IMR-90 (cell line): ENCODE measurements around the gene TNFRSF25. TPM values are rescaled to one million over a fixed set of nuclear protein-coding genes. Genes with fewer than 3 reads are reported as not detected.

Source experiments
- ATAC-seq: fragments of 200-7000 bp; cut with Tn5 transposase; 2 replicates; pipeline ENCODE4 v1.9.1; 2020; ENCODE audit warnings: low read depth, mild to moderate bottlenecking, moderate library complexity
- BruUV-seq: library from RNA; stranded (reverse); fragments of 400-500 nt; replicated peaks from 2 replicates; lab custom pipeline; 2021; lab: Mats Ljungman, UMichigan
- CTCF ChIA-PET: fragments of 300-600 bp; formaldehyde crosslinking; extraction: SDS; loops from one replicate; lab custom pipeline; 2021; ENCODE audit warnings: antibody characterized with exemption; lab: Yijun Ruan, JAX
- POLR2A ChIA-PET: fragments of 300-600 bp; sonication (Branson Sonifier 250); formaldehyde crosslinking; loops from one replicate; lab custom pipeline; 2022; ENCODE audit warnings: antibody characterized with exemption; ENCODE audit not compliant: unreplicated experiment; lab: Charles Lee
- DNase-seq: peaks from one replicate; pipeline ENCODE4 v3.0.0; 2013
- H2AFZ ChIP-seq: replicated peaks from 2 replicates; pipeline ENCODE3; 2013; ENCODE audit warnings: low read length, mild to moderate bottlenecking; ENCODE audit not compliant: poor library complexity
- H2AK5ac ChIP-seq: 2 replicates; pipeline ENCODE4 v1.6.1; 2013; ENCODE audit warnings: low read depth, low read length, inconsistent platforms
- H2AK9ac ChIP-seq: replicated peaks from 2 replicates; pipeline ENCODE3; 2013; ENCODE audit warnings: mild to moderate bottlenecking, low read depth, low read length, moderate library complexity; ENCODE audit not compliant: poor library complexity
- H2BK120ac ChIP-seq: 2 replicates; pipeline ENCODE4 v1.6.1; 2013; ENCODE audit warnings: low read depth, low read length, inconsistent platforms
- H2BK15ac ChIP-seq: 3 replicates; pipeline ENCODE4 v1.6.1; 2013; ENCODE audit warnings: low read depth, low read length, inconsistent platforms
- H2BK20ac ChIP-seq: 2 replicates; pipeline ENCODE4 v1.6.1; 2013; ENCODE audit warnings: low read depth, mild to moderate bottlenecking, inconsistent platforms, low read length, moderate library complexity
- H2BK5ac ChIP-seq: 2 replicates; pipeline ENCODE4 v1.6.1; 2013; ENCODE audit warnings: mild to moderate bottlenecking, low read depth, low read length, inconsistent platforms; ENCODE audit not compliant: poor library complexity, severe bottlenecking
- H3K14ac ChIP-seq: replicated peaks from 2 replicates; pipeline ENCODE4 v1.6.1; 2013; ENCODE audit warnings: low read depth, low read length, inconsistent platforms
- H3K18ac ChIP-seq: 2 replicates; pipeline ENCODE4 v1.6.1; 2013; ENCODE audit warnings: low read depth, low read length, control low read depth
- H3K23ac ChIP-seq: 2 replicates; pipeline ENCODE4 v1.6.1; 2013; ENCODE audit warnings: low read depth, low read length, inconsistent platforms
- H3K27ac ChIP-seq: 2 replicates; pipeline ENCODE4 v1.5.1; 2013; ENCODE audit warnings: mild to moderate bottlenecking, control low read depth, low read length; ENCODE audit not compliant: insufficient read depth
- H3K27me3 ChIP-seq: 2 replicates; pipeline ENCODE4 v1.6.1; 2013; ENCODE audit warnings: low read length; ENCODE audit not compliant: control insufficient read depth, insufficient read depth
- H3K36me3 ChIP-seq: 2 replicates; pipeline ENCODE4 v1.6.1; 2013; ENCODE audit warnings: low read length, mixed read lengths; ENCODE audit not compliant: control insufficient read depth, insufficient read depth
- H3K4ac ChIP-seq: 2 replicates; pipeline ENCODE4 v1.6.1; 2013; ENCODE audit warnings: low read depth, low read length, inconsistent platforms
- H3K4me1 ChIP-seq: 2 replicates; pipeline ENCODE4 v1.6.1; 2013; ENCODE audit warnings: low read length, mixed read lengths; ENCODE audit not compliant: control insufficient read depth, insufficient read depth
- H3K4me2 ChIP-seq: 2 replicates; pipeline ENCODE4 v1.6.1; 2013; ENCODE audit warnings: low read depth, mild to moderate bottlenecking, control low read depth, low read length, moderate library complexity
- H3K4me3 ChIP-seq: 2 replicates; pipeline ENCODE4 v1.5.1; 2013; ENCODE audit warnings: low read depth, mild to moderate bottlenecking, control low read depth, low read length, moderate library complexity; ENCODE audit not compliant: insufficient read depth
- H3K56ac ChIP-seq: 2 replicates; pipeline ENCODE4 v1.6.1; 2013; ENCODE audit warnings: low read length, inconsistent platforms; ENCODE audit not compliant: insufficient read depth; ENCODE audit errors: extremely low read depth
- H3K79me1 ChIP-seq, 2 experiments: 2 replicates each; pipeline ENCODE4 v1.6.1; 2013; ENCODE audit warnings: low read length in 2 of 2, inconsistent platforms in 1 of 2, low read depth in 1 of 2
- H3K9ac ChIP-seq: 2 replicates; pipeline ENCODE4 v1.6.1; 2013; ENCODE audit warnings: low read depth, low read length, control low read depth
- H3K9me1 ChIP-seq: 2 replicates; pipeline ENCODE4 v1.6.1; 2013; ENCODE audit warnings: low read length, inconsistent platforms; ENCODE audit not compliant: insufficient read depth
- H3K9me3 ChIP-seq: 2 replicates; pipeline ENCODE4 v1.6.1; 2013; ENCODE audit warnings: low read length; ENCODE audit not compliant: control insufficient read depth, insufficient read depth
- H4K20me1 ChIP-seq: 2 replicates; pipeline ENCODE4 v1.6.1; 2013; ENCODE audit warnings: low read length, inconsistent platforms; ENCODE audit not compliant: insufficient read depth
- H4K5ac ChIP-seq: 2 replicates; pipeline ENCODE4 v1.6.1; 2013; ENCODE audit warnings: mild to moderate bottlenecking, low read depth, low read length, control low read depth
- H4K8ac ChIP-seq, 2 experiments: 2 replicates each; pipeline ENCODE4 v1.6.1; 2013; ENCODE audit warnings: low read depth in 2 of 2, low read length in 2 of 2, control low read depth in 1 of 2, inconsistent platforms in 1 of 2
- H4K91ac ChIP-seq: 2 replicates; pipeline ENCODE4 v1.6.1; 2013; ENCODE audit warnings: low read depth, low read length, inconsistent platforms; ENCODE audit not compliant: insufficient read depth
- BHLHE40 ChIP-seq: fragments of 150-350 bp; IDR thresholded peaks from 2 replicates; pipeline ENCODE4 v1.6.1; 2016; ENCODE audit warnings: mild to moderate bottlenecking, low read depth, low read length
- CEBPB ChIP-seq: IDR thresholded peaks from 2 replicates; pipeline ENCODE4 v1.6.1; 2012; ENCODE audit warnings: low read depth, low read length, improper control_type of control experiment
- CHD1 ChIP-seq: IDR thresholded peaks from 2 replicates; pipeline ENCODE4 v1.6.1; 2012; ENCODE audit warnings: low read depth, low read length, improper control_type of control experiment
- CTCF ChIP-seq: conservative IDR thresholded peaks from 2 replicates; pipeline ENCODE4 v1.5.1; 2012; ENCODE audit warnings: mild to moderate bottlenecking, low read depth, low read length, improper control_type of control experiment
- ELK1 ChIP-seq: fragments of 150-350 bp; IDR thresholded peaks from 2 replicates; pipeline ENCODE4 v1.6.1; 2016; ENCODE audit warnings: low read depth, mild to moderate bottlenecking, low read length, moderate library complexity, borderline replicate concordance
- FOS ChIP-seq: fragments of 150-350 bp; IDR thresholded peaks from 2 replicates; pipeline ENCODE4 v1.6.1; 2016; ENCODE audit warnings: low read depth, low read length
- MAFK ChIP-seq: IDR thresholded peaks from 2 replicates; pipeline ENCODE4 v1.6.1; 2012; ENCODE audit warnings: low read depth, low read length, improper control_type of control experiment
- MAZ ChIP-seq: IDR thresholded peaks from 2 replicates; pipeline ENCODE4 v1.6.1; 2012; ENCODE audit warnings: low read depth, mild to moderate bottlenecking, low read length, improper control_type of control experiment, moderate library complexity, borderline replicate concordance
- MXI1 ChIP-seq: IDR thresholded peaks from 2 replicates; pipeline ENCODE4 v1.6.1; 2012; ENCODE audit warnings: low read depth, mild to moderate bottlenecking, low read length, moderate library complexity, borderline replicate concordance
- NFE2L2 ChIP-seq: fragments of 150-350 bp; IDR thresholded peaks from 2 replicates; pipeline ENCODE4 v1.6.1; 2016; ENCODE audit warnings: low read depth, mild to moderate bottlenecking, low read length
- POLR2A ChIP-seq: IDR thresholded peaks from 2 replicates; pipeline ENCODE4 v1.6.1; 2012; ENCODE audit warnings: mild to moderate bottlenecking, low read depth, low read length
- RAD21 ChIP-seq: IDR thresholded peaks from 2 replicates; pipeline ENCODE4 v1.6.1; 2012; ENCODE audit warnings: low read length, improper control_type of control experiment
- RCOR1 ChIP-seq: IDR thresholded peaks from 2 replicates; pipeline ENCODE4 v1.6.1; 2012; ENCODE audit warnings: mild to moderate bottlenecking, low read length, improper control_type of control experiment; ENCODE audit not compliant: insufficient replicate concordance
- RFX5 ChIP-seq: IDR thresholded peaks from 2 replicates; pipeline ENCODE4 v1.8.0; 2012; ENCODE audit warnings: low read depth, mild to moderate bottlenecking, low read length, moderate library complexity
- SMC3 ChIP-seq: fragments of 150-350 bp; IDR thresholded peaks from 2 replicates; pipeline ENCODE4 v1.6.1; 2016; ENCODE audit warnings: low read depth, mild to moderate bottlenecking, antibody characterized with exemption, low read length, moderate library complexity
- USF2 ChIP-seq: fragments of 150-350 bp; IDR thresholded peaks from 2 replicates; pipeline ENCODE4 v1.6.1; 2017; ENCODE audit warnings: mild to moderate bottlenecking, antibody characterized with exemption, low read length, low read depth
- WGBS, 2 experiments: methylation state at CpG; one replicate each; pipeline versions ENCODE4 v1.1.5 to v1.1.7; 2013; ENCODE audit warnings: missing lambda C conversion rate in 2 of 2; ENCODE audit not compliant: insufficient read length in 1 of 2; ENCODE audit errors: extremely low coverage in 2 of 2; 5-methylcytosine and 5-hydroxymethylcytosine counted together
- dilution Hi-C: fragments of 300-500 bp; cut with HindIII; formaldehyde crosslinking; loops from one replicate; pipeline ENCODE4 v1.14.3; 2018; ENCODE audit warnings: low sequenced_read_pairs; ENCODE audit not compliant: unreplicated experiment
- in situ Hi-C: fragments of 300-500 bp; cut with MboI; formaldehyde crosslinking; loops from 3 replicates; pipeline ENCODE4 v1.14.3; 2019; ENCODE audit warnings: low sequenced_read_pairs, inconsistent platforms, mixed read lengths
- intact Hi-C: fragments of 100-400 bp; cut with micrococcal nuclease; formaldehyde crosslinking; loops from 2 replicates; pipeline ENCODE4 v1.10.0; 2022
- polyA plus RNA-seq, 3 experiments: library from polyadenylated mRNA; depleted of rRNA; stranded (reverse); fragments of >200 nt; gene quantifications; 2 replicates each; pipeline ENCODE4 v1.2.3, GENCODE V29; 2012; ENCODE audit warnings: low replicate concordance in 1 of 3
- total RNA-seq: library from RNA; depleted of rRNA; stranded (reverse); fragments of >200 nt; gene quantifications from 2 replicates; pipeline ENCODE4 v1.2.3, GENCODE V29; 2012

The TNFRSF25 gene
- total and polyA plus RNA-seq, 2 of the 4 experiments (the other 2 are of a cell fraction): 1.3 to 11.2 TPM

- H3K27ac ChIP-seq: no peak overlapping the region
- H3K4ac ChIP-seq: no peak overlapping the region
- no peaks in the 10 kb centered on the region for H3K79me1 ChIP-seq
- H2BK120ac ChIP-seq: no peak overlapping the region
- dilution Hi-C loops (no loop called here), intact Hi-C loops (no loop called here), in situ Hi-C loops (no loop called here)
- no peaks in the 10 kb centered on the region for H4K20me1 ChIP-seq
- no peak overlapping the region for H2BK20ac ChIP-seq
- TF ChIP-seq CTCF (no peak), POLR2A (no peak), FOS (no peak), MXI1 (no peak), NFE2L2 (no peak), CHD1 (no peak), RFX5 (no peak), BHLHE40 (no peak), RAD21 (no peak), SMC3 (no peak), ELK1 (no peak), RCOR1 (no peak), MAZ (no peak), MAFK (no peak), CEBPB (no peak), USF2 (no peak)
- no peaks in the 10 kb centered on the region for H3K9me3 ChIP-seq
- no peak overlapping the region for H3K56ac ChIP-seq
- H2BK5ac ChIP-seq: no peak overlapping the region
- no peak for DNase-seq
- peaks cover 6% of the 10 kb centered on the region for H3K4me1 ChIP-seq
- no peak overlapping the region for H3K4me2 ChIP-seq
- BruUV-seq: no TSS peak
- WGBS, 2 experiments: 69% methylated on average over 3 of the region's 8 CpGs; no CpG with 5 or more reads in 1 of the 2 experiments
- H2AK5ac ChIP-seq: no peak overlapping the region
- no peak overlapping the region for H4K5ac ChIP-seq
- H2AFZ ChIP-seq: no peak overlapping the region
- ATAC-seq: no peak
- H4K91ac ChIP-seq: no peak overlapping the region
- H3K9me1 ChIP-seq: peaks cover 6% of the 10 kb centered on the region; the same call in 1 of the 2 replicates
- ChIA-PET CTCF (interaction anchor here (1.7 kb wide), 1 partner anchor 10 kb away, joined by 6 read pairs; no protein-coding TSS in a partner anchor), POLR2A (no interaction called here)
- H3K14ac ChIP-seq: no peak overlapping the region
- H3K23ac ChIP-seq: no peak overlapping the region
- no peak overlapping the region for H3K18ac ChIP-seq
- no peak overlapping the region for H2BK15ac ChIP-seq
- H2AK9ac ChIP-seq: no peak overlapping the region
- no peak overlapping the region for H3K9ac ChIP-seq
- H3K4me3 ChIP-seq: no peak overlapping the region
- H4K8ac ChIP-seq: no peak overlapping the region
- no peaks in the 10 kb centered on the region; the same call in 1 of the 2 replicates for H3K27me3 ChIP-seq
- no peaks in the 10 kb centered on the region for H3K36me3 ChIP-seq
Observed at GRCh38 chr1:6512908-6513280, 46.9 kb upstream of the TNFRSF25 start.
